Left hindlimb (tissue), 1 donor: Measurements from ENCODE around the gene IRX1.

Experiments used
- DNase-seq: peaks from one replicate; pipeline ENCODE4 v3.0.0-alpha.2; 2018

The IRX1 gene

GRCh38 chr5:3595006-3595961 is at the start of gene IRX1:
Gene IRX1, plus strand, starts transcription at chr5:3595832. Its CDS starts 274 bp downstream, at chr5:3596106.
- peak; percentile 60 for DNase-seq

GRCh38 chr5:3546028-3546427 is 49.6 kb upstream of the IRX1 start:
- no peak for DNase-seq

- no peak for DNase-seq
Measured at GRCh38 chr5:3564116-3564515, 31.5 kb upstream of the IRX1 start.

- DNase-seq = no peak
Measured at GRCh38 chr5:3564827-3565518, 30.7 kb upstream of the IRX1 start.

- DNase-seq = no peak
Measured at GRCh38 chr5:3584724-3585531, 10.7 kb upstream of the IRX1 start.

GRCh38 chr5:3590161-3590966 is 5.3 kb upstream of the IRX1 start:
- no peak for DNase-seq

- DNase-seq = no peak
Measured at GRCh38 chr5:3590967-3591900, 4.4 kb upstream of the IRX1 start.

GRCh38 chr5:3592298-3592697 is 3.3 kb upstream of the IRX1 start:
- no peak for DNase-seq

- no peak for DNase-seq
Measured at GRCh38 chr5:3593771-3594509, 1.7 kb upstream of the IRX1 start.

GRCh38 chr5:3594510-3595005 is 1.1 kb upstream of the IRX1 start:
- DNase-seq = no peak

GRCh38 chr5:3596261-3596825 is 711 bp downstream of the IRX1 start:
- DNase-seq = no peak

- DNase-seq = no peak
Measured at GRCh38 chr5:3596857-3597166, 1.2 kb downstream of the IRX1 start.

GRCh38 chr5:3597167-3598007 is 1.8 kb downstream of the IRX1 start:
- no peak for DNase-seq

- DNase-seq = no peak
Measured at GRCh38 chr5:3598207-3598606, 2.6 kb downstream of the IRX1 start.

- no peak for DNase-seq
Measured at GRCh38 chr5:3598769-3599211, 3.2 kb downstream of the IRX1 start.

- DNase-seq = no peak
Measured at GRCh38 chr5:3599226-3600105, 3.8 kb downstream of the IRX1 start.

GRCh38 chr5:3600106-3601060 is 4.8 kb downstream of the IRX1 start:
- no peak for DNase-seq
